Endodermal cell (in vitro differentiated cells): ENCODE results near the gene ARL6IP4. TPM values are rescaled to one million over a fixed set of nuclear protein-coding genes. Genes with fewer than 3 reads are reported as not detected.

Experiments
- DNase-seq: peaks from one replicate; pipeline ENCODE4 v3.0.0-alpha.2; 2017
- H3K27ac ChIP-seq: 2 replicates; pipeline ENCODE4 v1.5.1; 2013; ENCODE audit warnings: mild to moderate bottlenecking, low read depth, low read length, moderate library complexity
- H3K27me3 ChIP-seq: 2 replicates; pipeline ENCODE4 v1.6.1; 2013; ENCODE audit warnings: mild to moderate bottlenecking, low read length, moderate library complexity; ENCODE audit not compliant: insufficient read depth, control insufficient read depth, poor library complexity, severe bottlenecking
- H3K36me3 ChIP-seq: 2 replicates; pipeline ENCODE4 v1.7.0; 2013; ENCODE audit warnings: mild to moderate bottlenecking, low read length, moderate library complexity; ENCODE audit not compliant: control insufficient read depth, insufficient read depth
- H3K4me1 ChIP-seq: one replicate; pipeline ENCODE4 v1.7.0; 2013; ENCODE audit warnings: low read length; ENCODE audit not compliant: control insufficient read depth, insufficient read depth
- H3K4me3 ChIP-seq: 2 replicates; pipeline ENCODE4 v1.5.1; 2013; ENCODE audit warnings: mild to moderate bottlenecking, low read length, moderate library complexity
- H3K9ac ChIP-seq: 2 replicates; pipeline ENCODE4 v1.6.1; 2013; ENCODE audit warnings: mild to moderate bottlenecking, low read length, moderate library complexity; ENCODE audit not compliant: poor library complexity, severe bottlenecking; ENCODE audit errors: extremely low read depth
- H3K9me3 ChIP-seq: 2 replicates; pipeline ENCODE4 v1.6.1; 2013; ENCODE audit warnings: mild to moderate bottlenecking, low read length, moderate library complexity; ENCODE audit not compliant: control insufficient read depth
- H3K27ac Mint-ChIP-seq: 2 replicates; pipeline ENCODE4 v1.8.0; 2020; ENCODE audit warnings: mixed read lengths
- H3K27me3 Mint-ChIP-seq: 2 replicates; pipeline ENCODE4 v1.8.0; 2021; ENCODE audit warnings: mild to moderate bottlenecking, mixed read lengths; ENCODE audit not compliant: insufficient read depth
- H3K36me3 Mint-ChIP-seq: 2 replicates; pipeline ENCODE4 v1.8.0; 2020; ENCODE audit warnings: low read depth, mixed read lengths
- H3K4me1 Mint-ChIP-seq: 2 replicates; pipeline ENCODE4 v1.8.0; 2020; ENCODE audit warnings: mixed read lengths
- H3K4me3 Mint-ChIP-seq: 2 replicates; pipeline ENCODE4 v1.8.0; 2020; ENCODE audit warnings: mild to moderate bottlenecking, moderate library complexity, mixed read lengths
- H3K9me3 Mint-ChIP-seq: 2 replicates; pipeline ENCODE4 v1.8.0; 2020; ENCODE audit warnings: mild to moderate bottlenecking, mixed read lengths
- CTCF ChIP-seq: fragments of 200-600 bp; sonication (generic); conservative IDR thresholded peaks from 2 replicates; pipeline ENCODE4 v1.5.0; 2021; ENCODE audit warnings: antibody characterized with exemption, mild to moderate bottlenecking
- WGBS, 2 experiments: methylation state at CpG; one replicate each; pipeline versions ENCODE4 v1.1.5 to v1.1.7; 2013; ENCODE audit warnings: missing lambda C conversion rate in 2 of 2, mixed read lengths in 1 of 2; ENCODE audit not compliant: insufficient coverage in 1 of 2, insufficient read length in 1 of 2; 5-methylcytosine and 5-hydroxymethylcytosine counted together
- total RNA-seq, 2 donors: library from RNA; stranded (reverse); fragmentation: NEBNext Ultra II Directional in 1 of 2; extraction: Animal tissue kit (Norgen Biotek cat#: 25700) in 1 of 2; gene quantifications; 2 replicates in 1 of 2; 3 replicates in 1 of 2; pipeline ENCODE4 v1.2.1, GENCODE V29; 2021

Gene ARL6IP4
- total RNA-seq, 2 donors from 2014 or later: 136 to 149 TPM

DNA sequence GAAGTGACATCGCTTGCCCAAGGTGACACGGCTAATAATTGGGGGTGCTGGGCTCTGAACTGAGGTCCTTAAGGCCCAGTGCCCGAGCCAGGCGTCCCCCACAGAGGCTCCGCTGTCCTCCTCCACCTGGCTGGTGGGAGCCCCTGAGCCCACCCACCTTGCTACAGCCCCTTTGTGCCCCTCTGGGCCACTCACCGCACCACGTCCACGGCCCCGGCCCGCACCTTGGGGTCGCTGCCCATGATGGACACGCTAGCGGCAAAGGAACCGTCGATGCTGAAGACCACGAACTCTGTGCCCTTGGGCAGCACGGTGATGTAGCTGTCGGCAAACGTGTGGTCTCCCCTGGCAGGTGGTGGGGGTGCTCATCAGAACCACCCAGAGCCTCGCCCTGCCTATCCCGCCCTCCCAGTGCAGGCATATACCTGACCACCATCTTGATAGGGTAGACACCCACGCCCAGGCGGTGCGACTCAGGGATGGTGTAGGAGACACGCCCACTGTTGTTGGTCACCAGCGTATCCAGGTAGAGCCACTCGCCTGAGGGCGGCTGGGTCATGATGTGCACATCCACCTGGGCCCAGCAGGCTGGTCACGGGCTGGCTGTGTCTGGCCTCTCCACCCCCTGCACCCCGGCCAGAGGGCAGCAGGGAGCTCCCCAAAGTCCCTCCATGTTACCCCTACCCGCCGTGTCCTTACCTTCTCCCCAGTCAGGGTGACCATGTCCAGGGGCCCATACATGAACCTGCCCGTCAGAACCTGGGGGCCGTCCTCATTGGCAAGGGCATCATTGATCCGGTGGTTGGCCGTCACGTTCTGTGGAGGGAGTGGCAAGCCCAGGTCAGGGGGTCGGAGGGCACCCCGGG, 6.8 kb downstream of the ARL6IP4 start:
- DNase-seq: no peak
- Histone ChIP-seq H3K9me3 (no peaks in the 10 kb centered on the region), H3K27me3 (no peaks in the 10 kb centered on the region), H3K9ac (no peak overlapping the region), H3K4me1 (no peaks in the 10 kb centered on the region), H3K36me3 (peaks cover 10% of the 10 kb centered on the region), H3K27ac (no peak overlapping the region), H3K4me3 (no peak overlapping the region)
- H3K4me1 Mint-ChIP-seq: peaks cover 4% of the 10 kb centered on the region
- WGBS, 2 experiments: 93 to 97% methylated on average over 30 to 39 of the region's 39 CpGs
- no peak for TF ChIP-seq CTCF
- H3K9me3 Mint-ChIP-seq: no peaks in the 10 kb centered on the region
- H3K4me3 Mint-ChIP-seq: no peak overlapping the region
- no peaks in the 10 kb centered on the region for H3K27me3 Mint-ChIP-seq
- no peak overlapping the region for H3K27ac Mint-ChIP-seq
- H3K36me3 Mint-ChIP-seq: no peaks in the 10 kb centered on the region

- H3K9me3 ChIP-seq: no peaks in the 10 kb centered on the region
- TF ChIP-seq CTCF: no peak
- H3K4me1 ChIP-seq: no peaks in the 10 kb centered on the region
- no peak overlapping the region for H3K27ac Mint-ChIP-seq
- peaks cover 3% of the 10 kb centered on the region for H3K36me3 ChIP-seq
- no peak overlapping the region for H3K27ac ChIP-seq
- H3K4me3 Mint-ChIP-seq: no peak overlapping the region
- H3K4me1 Mint-ChIP-seq: peaks cover 4% of the 10 kb centered on the region
- no peak for DNase-seq
- H3K4me3 ChIP-seq: no peak overlapping the region
- no peaks in the 10 kb centered on the region for H3K9me3 Mint-ChIP-seq
- no peaks in the 10 kb centered on the region for H3K27me3 ChIP-seq
- no peaks in the 10 kb centered on the region for H3K27me3 Mint-ChIP-seq
- WGBS, 2 experiments: 93 to 99% methylated on average over 11 to 13 of the region's 13 CpGs
- no peak overlapping the region for H3K9ac ChIP-seq
- H3K36me3 Mint-ChIP-seq: no peaks in the 10 kb centered on the region
Measured at GRCh38 chr12:122988036-122988435, 7.6 kb downstream of the ARL6IP4 start.

DNA sequence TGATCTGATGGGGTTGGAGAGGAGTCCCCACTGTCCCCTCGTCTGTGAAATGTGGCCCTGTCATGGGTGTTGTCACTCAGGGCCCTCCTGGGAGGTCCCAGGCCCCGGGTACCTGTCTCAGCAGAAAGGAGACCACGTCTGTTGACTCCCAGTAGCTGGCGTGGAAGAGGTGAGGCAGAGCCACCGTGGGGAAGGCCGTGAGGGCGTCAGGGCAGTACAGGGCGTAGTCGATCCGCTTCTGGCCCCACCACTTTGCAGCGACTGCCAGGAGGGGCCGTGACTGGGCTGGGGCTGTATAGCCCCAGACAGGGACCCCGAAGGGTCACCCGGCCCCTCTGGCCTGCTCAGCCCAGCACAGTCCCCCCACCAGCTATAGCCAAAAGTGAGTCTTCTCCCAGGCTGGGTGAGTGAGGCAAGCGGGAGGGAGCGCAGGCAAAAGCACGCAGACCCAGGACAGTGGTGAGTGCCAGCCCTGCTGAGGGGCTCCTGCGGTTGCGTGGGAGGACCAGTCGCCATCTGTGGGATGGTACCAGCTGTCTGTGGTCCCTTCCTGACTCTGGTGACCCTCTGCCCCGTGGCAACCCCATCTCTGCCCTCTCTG, 8.2 kb downstream of the ARL6IP4 start:
- H3K27ac ChIP-seq: no peak overlapping the region
- no peaks in the 10 kb centered on the region for H3K36me3 ChIP-seq
- no peak overlapping the region for H3K4me3 ChIP-seq
- H3K9me3 ChIP-seq: no peaks in the 10 kb centered on the region
- no peaks in the 10 kb centered on the region for H3K36me3 Mint-ChIP-seq
- H3K9ac ChIP-seq: no peak overlapping the region
- no peaks in the 10 kb centered on the region for H3K9me3 Mint-ChIP-seq
- no peak for DNase-seq
- H3K27me3 ChIP-seq: no peaks in the 10 kb centered on the region
- H3K4me1 ChIP-seq: no peaks in the 10 kb centered on the region
- H3K27ac Mint-ChIP-seq: peak overlapping the region; percentile 64
- H3K27me3 Mint-ChIP-seq: no peaks in the 10 kb centered on the region
- TF ChIP-seq CTCF: no peak
- no peak overlapping the region for H3K4me3 Mint-ChIP-seq
- 89 to 91% methylated on average over 5 to 21 of the region's 21 CpGs for WGBS, 2 experiments
- no peaks in the 10 kb centered on the region for H3K4me1 Mint-ChIP-seq
